Stimulated activated CD4-positive, alpha-beta T cell treated with anti-CD3 and anti-CD28 coated beads, Interleukin-1b, Interleukin-23, amount 100 ng/mL, for 1 hour (primary cell): ENCODE data around the gene ALDH1L1.

Source experiments
- DNase-seq, 2 donors: peaks; one replicate each; pipeline ENCODE4 v3.0.0-alpha.2; 2020; ENCODE audit warnings: low read depth in 2 of 2

Gene ALDH1L1

GRCh38 chr3:126054870-126055269, 125.5 kb downstream of the ALDH1L1 start:
- no peak for DNase-seq

- DNase-seq = no peak
Observed at GRCh38 chr3:126053949-126054569, 126.3 kb downstream of the ALDH1L1 start.
